Upper lobe of left lung (tissue), 4 donors: ENCODE results near the gene PSD2.

Source experiments
- CTCF ChIP-seq, 6 experiments: fragments of 450-650 bp in 4 of 6; fragments of 200-600 bp in 2 of 6; sonication (generic) in 2 of 6; IDR thresholded peaks; one replicate each; pipeline ENCODE4 v1.5.1; 2016 to 2019; ENCODE audit warnings: antibody characterized with exemption in 6 of 6
- EP300 ChIP-seq, 4 donors: sonication (generic); formaldehyde crosslinking; IDR thresholded peaks; one replicate each; pipeline ENCODE4 v1.5.1; 2017; ENCODE audit warnings: antibody characterized with exemption in 4 of 4, control low read depth in 2 of 4
- POLR2A ChIP-seq, 4 donors: fragments of 450-650 bp; IDR thresholded peaks; one replicate each; pipeline ENCODE4 v1.5.1; 2016 to 2017; ENCODE audit warnings: antibody characterized with exemption in 4 of 4, mild to moderate bottlenecking in 2 of 4
- POLR2AphosphoS5 ChIP-seq, 2 donors: sonication (generic); formaldehyde crosslinking; IDR thresholded peaks; one replicate each; pipeline ENCODE4 v1.5.1; 2017; ENCODE audit warnings: antibody characterized with exemption in 2 of 2

- TF ChIP-seq CTCF (IDR thresholded peaks at IDR 0.05) (peak; percentile 88 to 98 (median 97)), POLR2A (IDR thresholded peaks at IDR 0.05) (no peak), EP300 (IDR thresholded peaks at IDR 0.05) (no peak), POLR2AphosphoS5 (IDR thresholded peaks at IDR 0.05) (no peak)
Observed at GRCh38 chr5:139787568-139788293, 7.9 kb upstream of the PSD2 start.
